HepG2 (cell line): ENCODE data around the gene ZSCAN26. TPM values are rescaled to one million over a fixed set of nuclear protein-coding genes. Genes with fewer than 3 reads are reported as not detected.
A peak's percentile ranks its signal among the peaks of the same experiment; 100 is the strongest.

Experiments
- CREBL2 ChIP-seq: sonication (generic); formaldehyde crosslinking; IDR thresholded peaks from 2 replicates; pipeline ENCODE4 v1.8.1; 2023; ENCODE audit warnings: missing genetic modification reagents, mild to moderate bottlenecking, borderline replicate concordance
- EED ChIP-seq: sonication (generic); formaldehyde crosslinking; IDR thresholded peaks from 2 replicates; pipeline ENCODE4 v1.5.0; 2020; ENCODE audit warnings: mild to moderate bottlenecking, missing genetic modification reagents
- HDAC2 ChIP-seq: sonication (generic); formaldehyde crosslinking; IDR thresholded peaks from 2 replicates; pipeline ENCODE4 v1.4.0; 2020; ENCODE audit warnings: missing genetic modification reagents
- JDP2 ChIP-seq: sonication (generic); formaldehyde crosslinking; IDR thresholded peaks from 2 replicates; pipeline ENCODE4 v1.8.1; 2022; ENCODE audit warnings: missing genetic modification reagents, borderline replicate concordance
- MEIS1 ChIP-seq: sonication (generic); formaldehyde crosslinking; IDR thresholded peaks from 2 replicates; pipeline ENCODE4 v1.9.0; 2021; ENCODE audit warnings: mild to moderate bottlenecking, missing genetic modification reagents, moderate library complexity, borderline replicate concordance
- PRPF4 ChIP-seq: fragments of 200-400 bp; formaldehyde crosslinking; IDR thresholded peaks from 2 replicates; pipeline ENCODE4 v1.6.1; 2016; ENCODE audit warnings: low read length, low read depth; ENCODE audit not compliant: poor library complexity, severe bottlenecking
- REL ChIP-seq: sonication (generic); formaldehyde crosslinking; conservative IDR thresholded peaks from 2 replicates; pipeline ENCODE4 v1.8.0; 2022; ENCODE audit warnings: mild to moderate bottlenecking, missing genetic modification reagents, moderate library complexity
- RFX1 ChIP-seq: fragments of 450-650 bp; IDR thresholded peaks from 2 replicates; pipeline ENCODE4 v1.6.1; 2017
- SRSF4 ChIP-seq: fragments of 200-400 bp; formaldehyde crosslinking; IDR thresholded peaks from one replicate; pipeline ENCODE4 v1.6.1; 2018; ENCODE audit warnings: mild to moderate bottlenecking, low read depth, low read length, moderate library complexity; ENCODE audit not compliant: poor library complexity, severe bottlenecking
- TERF1 ChIP-seq: sonication (generic); formaldehyde crosslinking; IDR thresholded peaks from 2 replicates; pipeline ENCODE4 v1.8.0; 2022; ENCODE audit warnings: mild to moderate bottlenecking, missing genetic modification reagents, moderate library complexity
- U2AF2 ChIP-seq: fragments of 200-400 bp; formaldehyde crosslinking; IDR thresholded peaks from 2 replicates; pipeline ENCODE4 v1.6.1; 2017; ENCODE audit warnings: low read depth, mild to moderate bottlenecking, low read length
- ZFAT ChIP-seq: sonication (generic); formaldehyde crosslinking; conservative IDR thresholded peaks from 2 replicates; pipeline ENCODE4 v1.8.1; 2023; ENCODE audit warnings: missing genetic modification reagents, inconsistent platforms
- ZNF326 ChIP-seq: sonication (generic); formaldehyde crosslinking; IDR thresholded peaks from 2 replicates; pipeline ENCODE4 v1.4.0; 2020; ENCODE audit warnings: missing genetic modification reagents, borderline replicate concordance
- ZNF331 ChIP-seq: sonication (generic); formaldehyde crosslinking; IDR thresholded peaks from 2 replicates; pipeline ENCODE4 v1.4.0; 2020; ENCODE audit warnings: missing genetic modification reagents
- ZNF335 ChIP-seq: sonication (generic); formaldehyde crosslinking; IDR thresholded peaks from 2 replicates; pipeline ENCODE4 v1.4.0; 2020; ENCODE audit warnings: missing genetic modification reagents
- ZNF639 ChIP-seq: conservative IDR thresholded peaks from 2 replicates; pipeline ENCODE4 v1.6.1; 2018; ENCODE audit warnings: missing genetic modification reagents
- ZNF646 ChIP-seq: sonication (generic); formaldehyde crosslinking; IDR thresholded peaks from 2 replicates; pipeline ENCODE4 v1.9.0; 2021; ENCODE audit warnings: mild to moderate bottlenecking, missing genetic modification reagents
- ZNF790 ChIP-seq: sonication (generic); formaldehyde crosslinking; IDR thresholded peaks from 2 replicates; pipeline ENCODE4 v1.8.0; 2022; ENCODE audit warnings: missing genetic modification reagents, mild to moderate bottlenecking, borderline replicate concordance
- polyA plus RNA-seq, 8 experiments: library from polyadenylated mRNA; depleted of rRNA in 3 of 8; stranded (reverse) in 7 of 8; unstranded in 1 of 8; fragments of >200 nt; fragmentation: Illumina TruSeq in 4 of 8; extraction: Trizol in 4 of 8; gene quantifications; 2 replicates each; pipeline versions ENCODE4 v1.2.1 to v1.2.3, GENCODE V29; 2011 to 2016; ENCODE audit warnings: low read depth in 4 of 8, missing spikeins in 1 of 8, mixed read lengths in 1 of 8; ENCODE audit not compliant: insufficient read depth in 1 of 8
- total RNA-seq, 5 experiments: library from RNA; depleted of rRNA; stranded (reverse); fragments of >200 nt; fragmentation: Illumina TruSeq; extraction: Trizol; gene quantifications; 2 replicates each; pipeline ENCODE4 v1.2.3, GENCODE V29; 2016; ENCODE audit warnings: low read depth in 1 of 5

Gene ZSCAN26
- total and polyA plus RNA-seq, 2 of the 13 experiments (the other 11 are each of a cell fraction or from before 2014, with no cell fraction given), result 12.0 to 15.6 TPM

- no peak for TF ChIP-seq SRSF4
- TF ChIP-seq CREBL2 (CRISPR knock-in tag), result no peak
- no peak for TF ChIP-seq RFX1
- TF ChIP-seq ZNF331 (CRISPR knock-in tag), result peak; percentile 59
- no peak for TF ChIP-seq ZNF326 (CRISPR knock-in tag)
- TF ChIP-seq HDAC2 (CRISPR knock-in tag), result peak; percentile 94
- TF ChIP-seq PRPF4, result no peak
- TF ChIP-seq JDP2 (CRISPR knock-in tag), result no peak
- no peak for TF ChIP-seq ZNF639 (CRISPR knock-in tag)
- TF ChIP-seq ZFAT (CRISPR knock-in tag), result no peak
- TF ChIP-seq U2AF2, result no peak
- 0 out of 2 replicates have a peak, but pooled peaks have one; percentile 38 for TF ChIP-seq ZNF335 (CRISPR knock-in tag)
- TF ChIP-seq EED, result no peak
- TF ChIP-seq ZNF646 (CRISPR knock-in tag), result no peak
- no peak for TF ChIP-seq REL
- no peak for TF ChIP-seq ZNF790 (CRISPR knock-in tag)
- no peak for TF ChIP-seq MEIS1 (CRISPR knock-in tag)
- TF ChIP-seq TERF1, result no peak
Measured at GRCh38 chr6:28252009-28252975, 14.7 kb upstream of the ZSCAN26 start, which contains the start of gene ZKSCAN4 (continued).
